Peyer's patch (tissue), 4 donors: ENCODE results near the gene MAPK8. TPM values are rescaled to one million over a fixed set of nuclear protein-coding genes. Genes with fewer than 3 reads are reported as not detected.

ENCODE experiments used
- DNase-seq, 3 donors: peaks; one replicate each; pipeline ENCODE4 v3.0.0-alpha.2; 2017 to 2019
- H3K27ac ChIP-seq, 4 donors: fragments of 200-600 bp; sonication (generic); one replicate each; pipeline ENCODE4 v1.5.1; 2016 to 2019
- H3K27me3 ChIP-seq, 2 donors: fragments of 200-600 bp; sonication (generic); one replicate each; pipeline ENCODE4 v1.5.1; 2019
- H3K36me3 ChIP-seq, 3 donors: fragments of 200-600 bp; sonication (generic); one replicate each; pipeline ENCODE4 v1.5.1; 2016 to 2019
- H3K4me1 ChIP-seq, 4 donors: fragments of 200-600 bp; sonication (generic); one replicate each; pipeline ENCODE4 v1.5.1; 2016 to 2019
- H3K4me3 ChIP-seq, 4 donors: fragments of 200-600 bp; sonication (generic); 1 replicate in 3 of 4; 2 replicates in 1 of 4; pipeline ENCODE4 v1.5.1; 2016 to 2019; ENCODE audit warnings: mild to moderate bottlenecking in 1 of 4
- H3K9me3 ChIP-seq, 4 donors: fragments of 200-600 bp; sonication (generic); one replicate each; pipeline ENCODE4 v1.5.1; 2016 to 2019; ENCODE audit warnings: mild to moderate bottlenecking in 1 of 4
- POLR2A ChIP-seq, 2 donors: fragments of 450-650 bp; IDR thresholded peaks; one replicate each; pipeline ENCODE4 v1.5.1; 2017; ENCODE audit warnings: antibody characterized with exemption in 2 of 2, mild to moderate bottlenecking in 2 of 2, moderate library complexity in 2 of 2
- total RNA-seq, 4 donors: library from RNA; depleted of rRNA; stranded (reverse); fragments of >200 nt; gene quantifications; one replicate each; pipeline ENCODE4 v1.1.0, GENCODE V29; 2016
- TF ChIP-seq, protein P1 (sequence below), 6 experiments: fragments of 450-650 bp in 4 of 6; fragments of 200-600 bp in 2 of 6; sonication (generic) in 1 of 6; IDR thresholded peaks; one replicate each; pipeline ENCODE4 v1.5.1; 2017 to 2019; ENCODE audit warnings: antibody characterized with exemption in 6 of 6, mild to moderate bottlenecking in 3 of 6, moderate library complexity in 1 of 6

MAPK8 gene
- total RNA-seq, 4 donors from 2014 or later, result 59.9 to 89.0 (median 67.6) TPM

DNA sequence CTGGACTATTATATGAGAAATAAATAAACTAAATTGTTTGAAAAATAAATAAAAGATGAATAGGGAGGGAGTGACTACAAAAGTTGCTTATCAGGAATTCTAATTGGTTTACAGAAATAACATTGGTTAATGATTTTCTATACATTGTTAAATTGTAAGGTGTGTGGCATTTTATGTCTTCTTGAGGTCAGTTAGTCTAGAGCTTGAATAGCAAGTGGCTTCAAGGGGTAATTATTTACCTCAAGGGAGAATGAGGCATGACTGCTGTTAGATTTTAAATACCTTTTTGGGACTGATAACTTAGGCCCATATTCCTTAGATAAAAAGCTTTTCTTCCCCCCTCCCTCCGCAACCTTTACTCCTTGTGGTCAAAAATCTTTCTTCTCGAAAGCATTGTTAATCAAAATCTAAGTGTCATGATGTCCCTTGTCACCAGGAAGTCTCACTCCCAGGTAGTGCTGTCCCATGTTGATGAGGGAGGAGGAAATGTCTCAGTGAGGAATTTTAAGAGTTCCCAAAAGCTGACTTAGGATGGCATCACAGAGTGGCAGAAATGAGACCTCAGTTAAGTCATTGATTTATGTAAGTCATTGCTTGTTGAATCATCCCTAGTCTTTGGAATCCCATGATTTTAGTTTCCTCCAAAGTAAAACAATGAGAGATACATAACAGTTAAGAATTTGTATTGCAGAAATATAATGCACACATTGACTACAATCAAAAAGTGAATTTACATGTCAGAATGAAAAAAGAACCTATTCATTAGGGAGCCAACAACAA lies 71.5 kb downstream of the MAPK8 start:
- Histone ChIP-seq H3K4me1 (no peaks in the 10 kb centered on the region), H3K9me3 (peaks cover 0 to 4% (median 0%) of the 10 kb centered on the region in 4 donors), H3K27ac (no peak overlapping the region), H3K4me3 (no peak overlapping the region), H3K27me3 (no peaks in the 10 kb centered on the region), H3K36me3 (no peaks in the 10 kb centered on the region)
- no peak for TF ChIP-seq POLR2A (IDR thresholded peaks at IDR 0.05)
- TF ChIP-seq, protein P1, sequence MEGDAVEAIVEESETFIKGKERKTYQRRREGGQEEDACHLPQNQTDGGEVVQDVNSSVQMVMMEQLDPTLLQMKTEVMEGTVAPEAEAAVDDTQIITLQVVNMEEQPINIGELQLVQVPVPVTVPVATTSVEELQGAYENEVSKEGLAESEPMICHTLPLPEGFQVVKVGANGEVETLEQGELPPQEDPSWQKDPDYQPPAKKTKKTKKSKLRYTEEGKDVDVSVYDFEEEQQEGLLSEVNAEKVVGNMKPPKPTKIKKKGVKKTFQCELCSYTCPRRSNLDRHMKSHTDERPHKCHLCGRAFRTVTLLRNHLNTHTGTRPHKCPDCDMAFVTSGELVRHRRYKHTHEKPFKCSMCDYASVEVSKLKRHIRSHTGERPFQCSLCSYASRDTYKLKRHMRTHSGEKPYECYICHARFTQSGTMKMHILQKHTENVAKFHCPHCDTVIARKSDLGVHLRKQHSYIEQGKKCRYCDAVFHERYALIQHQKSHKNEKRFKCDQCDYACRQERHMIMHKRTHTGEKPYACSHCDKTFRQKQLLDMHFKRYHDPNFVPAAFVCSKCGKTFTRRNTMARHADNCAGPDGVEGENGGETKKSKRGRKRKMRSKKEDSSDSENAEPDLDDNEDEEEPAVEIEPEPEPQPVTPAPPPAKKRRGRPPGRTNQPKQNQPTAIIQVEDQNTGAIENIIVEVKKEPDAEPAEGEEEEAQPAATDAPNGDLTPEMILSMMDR (IDR thresholded peaks at IDR 0.05), result no peak
- DNase-seq, result no peak

- Histone ChIP-seq H3K27me3 (no peaks in the 10 kb centered on the region), H3K27ac (no peak overlapping the region), H3K9me3 (peaks cover 0 to 4% (median 0%) of the 10 kb centered on the region in 4 donors), H3K4me3 (no peak overlapping the region), H3K36me3 (no peaks in the 10 kb centered on the region), H3K4me1 (no peaks in the 10 kb centered on the region)
- DNase-seq, result no peak
- TF ChIP-seq, protein P1 (IDR thresholded peaks at IDR 0.05), result no peak
- TF ChIP-seq POLR2A (IDR thresholded peaks at IDR 0.05), result no peak
Observed at GRCh38 chr10:48378675-48379074, 72.2 kb downstream of the MAPK8 start.

GRCh38 chr10:48381971-48382370 lies 75.5 kb downstream of the MAPK8 start:
- no peak for DNase-seq
- peaks cover 0 to 4% (median 0%) of the 10 kb centered on the region in 4 donors for H3K9me3 ChIP-seq
- H3K4me1 ChIP-seq, result no peaks in the 10 kb centered on the region
- no peak overlapping the region for H3K4me3 ChIP-seq
- H3K27me3 ChIP-seq, result no peaks in the 10 kb centered on the region
- no peak overlapping the region for H3K27ac ChIP-seq
- TF ChIP-seq, protein P1 (IDR thresholded peaks at IDR 0.05), result no peak
- TF ChIP-seq POLR2A (IDR thresholded peaks at IDR 0.05), result no peak
- no peaks in the 10 kb centered on the region for H3K36me3 ChIP-seq

GRCh38 chr10:48382982-48383381 lies 76.5 kb downstream of the MAPK8 start:
- Histone ChIP-seq H3K9me3 (peaks cover 0 to 4% (median 0%) of the 10 kb centered on the region in 4 donors), H3K27me3 (no peaks in the 10 kb centered on the region), H3K4me3 (no peak overlapping the region), H3K4me1 (no peaks in the 10 kb centered on the region), H3K36me3 (no peaks in the 10 kb centered on the region), H3K27ac (no peak overlapping the region)
- DNase-seq, result no peak
- TF ChIP-seq, protein P1 (IDR thresholded peaks at IDR 0.05), result no peak
- no peak for TF ChIP-seq POLR2A (IDR thresholded peaks at IDR 0.05)

GRCh38 chr10:48383393-48383792 lies 76.9 kb downstream of the MAPK8 start:
- TF ChIP-seq POLR2A (IDR thresholded peaks at IDR 0.05), result no peak
- TF ChIP-seq, protein P1 (IDR thresholded peaks at IDR 0.05), result no peak
- H3K27me3 ChIP-seq, result no peaks in the 10 kb centered on the region

More at GRCh38 chr10:48383393-48383792, 76.9 kb downstream of the MAPK8 start:
- no peak for DNase-seq
- Histone ChIP-seq H3K4me1 (no peaks in the 10 kb centered on the region), H3K9me3 (peaks cover 0 to 4% (median 0%) of the 10 kb centered on the region in 4 donors), H3K27ac (no peak overlapping the region), H3K36me3 (no peaks in the 10 kb centered on the region), H3K4me3 (no peak overlapping the region)
